VCaP (cell line): ENCODE data around the gene EHD1.

ENCODE experiments used
- H3K27ac ChIP-seq: fragments of 450-650 bp; 2 replicates; pipeline ENCODE4 v1.5.1; 2017
- CTCF ChIP-seq: fragments of 450-650 bp; conservative IDR thresholded peaks from 2 replicates; pipeline ENCODE4 v1.5.1; 2017; ENCODE audit warnings: mild to moderate bottlenecking, moderate library complexity

Gene EHD1

GRCh38 chr11:64803846-64804345 lies 74.5 kb downstream of the EHD1 start:
- TF ChIP-seq CTCF = no peak
- peak overlapping the region; percentile 94 for H3K27ac ChIP-seq

GRCh38 chr11:64803158-64803845 lies 75.1 kb downstream of the EHD1 start, which contains the start of gene MAP4K2:
MAP4K2 (minus strand) TSS chr11:64803214; CDS start chr11:64803149, 65 bp downstream.
- peak within 1 kb of the TSS; percentile 94 for H3K27ac ChIP-seq

GRCh38 chr11:64802370-64803157 lies 75.9 kb downstream of the EHD1 start:
- H3K27ac ChIP-seq = peak overlapping the region; percentile 94
- TF ChIP-seq CTCF = no peak

More at GRCh38 chr11:64803158-64803845, 75.1 kb downstream of the EHD1 start, which contains the start of gene MAP4K2:
- peak; percentile 82 for TF ChIP-seq CTCF
